HG03354 (cell line): ENCODE results near the gene OTOP1.
"Not testable (repeated sequence)": the region's sequence is repeated elsewhere in the genome, so short reads cannot be mapped to it uniquely, and the experiment has no call there.

Source experiments
- ATAC-seq: cut with Tn5 transposase; IDR thresholded peaks from one replicate; pipeline ENCODE4 v1.9.1; 2021; ENCODE audit warnings: mild to moderate bottlenecking; ENCODE audit not compliant: unreplicated experiment, poor library complexity, severe bottlenecking

OTOP1 gene

GRCh38 chr4:4245172-4245571 is 18.4 kb upstream of the OTOP1 start:
- no peak for ATAC-seq

GRCh38 chr4:4239551-4239950 is 12.8 kb upstream of the OTOP1 start:
- ATAC-seq: not testable (repeated sequence)

- ATAC-seq: no peak
Observed at GRCh38 chr4:4233610-4234009, 6.9 kb upstream of the OTOP1 start.

GRCh38 chr4:4228356-4228668 is 1.6 kb upstream of the OTOP1 start:
- ATAC-seq: no peak

GRCh38 chr4:4227510-4228355 is 1.0 kb upstream of the OTOP1 start:
- no peak for ATAC-seq

GRCh38 chr4:4225915-4226605 is 669 bp downstream of the OTOP1 start:
- no peak for ATAC-seq

GRCh38 chr4:4217113-4217512 is 9.6 kb downstream of the OTOP1 start:
- ATAC-seq: no peak

- no peak for ATAC-seq
Observed at GRCh38 chr4:4216648-4217047, 10.1 kb downstream of the OTOP1 start.

- not testable (repeated sequence) for ATAC-seq
Observed at GRCh38 chr4:4213674-4214073, 13.1 kb downstream of the OTOP1 start.

- ATAC-seq: no peak
Observed at GRCh38 chr4:4206204-4206603, 20.5 kb downstream of the OTOP1 start.

GRCh38 chr4:4204401-4204745 is 22.4 kb downstream of the OTOP1 start:
- ATAC-seq: no peak

GRCh38 chr4:4203688-4204400 is 22.9 kb downstream of the OTOP1 start:
- ATAC-seq: no peak

GRCh38 chr4:4202510-4202909 is 24.2 kb downstream of the OTOP1 start:
- no peak for ATAC-seq

- no peak for ATAC-seq
Observed at GRCh38 chr4:4200624-4201023, 26.1 kb downstream of the OTOP1 start.

GRCh38 chr4:4195354-4195753 is 31.4 kb downstream of the OTOP1 start:
- ATAC-seq: no peak

GRCh38 chr4:4188557-4188956 is 38.2 kb downstream of the OTOP1 start:
- not testable (repeated sequence) for ATAC-seq

GRCh38 chr4:4185528-4185927 is 41.2 kb downstream of the OTOP1 start:
- no peak for ATAC-seq

GRCh38 chr4:4182835-4183568 is 43.7 kb downstream of the OTOP1 start:
- no peak for ATAC-seq

- ATAC-seq: no peak
Observed at GRCh38 chr4:4170596-4171150, 56.1 kb downstream of the OTOP1 start.
